GM10847 (cell line): ENCODE measurements around the gene PRKCQ.

Source experiments
- POLR2A ChIP-seq: IDR thresholded peaks from 2 replicates; pipeline ENCODE4 v1.6.1; 2011; ENCODE audit not compliant: insufficient read length; ENCODE audit errors: extremely low read depth

The PRKCQ gene

GRCh38 chr10:6423413-6424170, 156.5 kb downstream of the PRKCQ start:
- TF ChIP-seq POLR2A = no peak

- no peak for TF ChIP-seq POLR2A
Measured at GRCh38 chr10:6423004-6423403, 157.1 kb downstream of the PRKCQ start.

- TF ChIP-seq POLR2A = no peak
Measured at GRCh38 chr10:6418613-6419216, 161.4 kb downstream of the PRKCQ start.

GRCh38 chr10:6418167-6418566, 161.9 kb downstream of the PRKCQ start:
- TF ChIP-seq POLR2A = no peak

GRCh38 chr10:6416892-6417512, 163.1 kb downstream of the PRKCQ start:
- no peak for TF ChIP-seq POLR2A

- TF ChIP-seq POLR2A = no peak
Measured at GRCh38 chr10:6411436-6411835, 168.6 kb downstream of the PRKCQ start.

- TF ChIP-seq POLR2A = no peak
Measured at GRCh38 chr10:6410830-6411229, 169.2 kb downstream of the PRKCQ start.

- no peak for TF ChIP-seq POLR2A
Measured at GRCh38 chr10:6409971-6410643, 170.0 kb downstream of the PRKCQ start.

- no peak for TF ChIP-seq POLR2A
Measured at GRCh38 chr10:6408799-6409198, 171.3 kb downstream of the PRKCQ start.

GRCh38 chr10:6407034-6407721, 172.9 kb downstream of the PRKCQ start:
- no peak for TF ChIP-seq POLR2A

- TF ChIP-seq POLR2A = no peak
Measured at GRCh38 chr10:6406220-6407033, 173.6 kb downstream of the PRKCQ start.

- no peak for TF ChIP-seq POLR2A
Measured at GRCh38 chr10:6405713-6406112, 174.4 kb downstream of the PRKCQ start.

GRCh38 chr10:6404127-6405072, 175.7 kb downstream of the PRKCQ start:
- no peak for TF ChIP-seq POLR2A
